Ishikawa (cell line): Measurements from ENCODE around the gene TENT4A.

ENCODE experiments used
- CEBPB ChIP-seq: IDR thresholded peaks from 2 replicates; pipeline ENCODE4 v1.6.1; 2012
- CREB1 ChIP-seq: IDR thresholded peaks from 2 replicates; pipeline ENCODE4 v1.6.1; 2012; ENCODE audit warnings: low read depth
- EGR1 ChIP-seq: IDR thresholded peaks from 2 replicates; pipeline ENCODE4 v1.6.1; 2012
- EP300 ChIP-seq: IDR thresholded peaks from 2 replicates; pipeline ENCODE4 v1.6.1; 2012; ENCODE audit warnings: borderline replicate concordance
- FOXM1 ChIP-seq: IDR thresholded peaks from 2 replicates; pipeline ENCODE4 v1.6.1; 2012; ENCODE audit warnings: low read depth, borderline replicate concordance
- NFIC ChIP-seq: IDR thresholded peaks from 2 replicates; pipeline ENCODE4 v1.6.1; 2012
- RAD21 ChIP-seq: IDR thresholded peaks from 2 replicates; pipeline ENCODE4 v1.6.1; 2012; ENCODE audit warnings: low read depth
- TAF1 ChIP-seq: IDR thresholded peaks from 2 replicates; pipeline ENCODE4 v1.6.1; 2012; ENCODE audit warnings: low read depth, mild to moderate bottlenecking
- TCF12 ChIP-seq: IDR thresholded peaks from 2 replicates; pipeline ENCODE4 v1.6.1; 2012; ENCODE audit warnings: low read depth
- TEAD4 ChIP-seq: IDR thresholded peaks from 2 replicates; pipeline ENCODE4 v1.6.1; 2012
- YY1 ChIP-seq: IDR thresholded peaks from 2 replicates; pipeline ENCODE4 v1.6.1; 2012; ENCODE audit warnings: low read depth
- ZBTB7A ChIP-seq: IDR thresholded peaks from 2 replicates; pipeline ENCODE4 v1.6.1; 2012; ENCODE audit warnings: low read depth
- TF ChIP-seq, protein P1 (sequence below): IDR thresholded peaks from 2 replicates; pipeline ENCODE4 v1.6.1; 2012
- TF ChIP-seq, protein P2 (sequence below): IDR thresholded peaks from 2 replicates; pipeline ENCODE4 v1.6.1; 2012; ENCODE audit warnings: low read depth, mild to moderate bottlenecking
- TF ChIP-seq, protein P3 (sequence below): IDR thresholded peaks from 2 replicates; pipeline ENCODE4 v1.6.1; 2012

The TENT4A gene

DNA sequence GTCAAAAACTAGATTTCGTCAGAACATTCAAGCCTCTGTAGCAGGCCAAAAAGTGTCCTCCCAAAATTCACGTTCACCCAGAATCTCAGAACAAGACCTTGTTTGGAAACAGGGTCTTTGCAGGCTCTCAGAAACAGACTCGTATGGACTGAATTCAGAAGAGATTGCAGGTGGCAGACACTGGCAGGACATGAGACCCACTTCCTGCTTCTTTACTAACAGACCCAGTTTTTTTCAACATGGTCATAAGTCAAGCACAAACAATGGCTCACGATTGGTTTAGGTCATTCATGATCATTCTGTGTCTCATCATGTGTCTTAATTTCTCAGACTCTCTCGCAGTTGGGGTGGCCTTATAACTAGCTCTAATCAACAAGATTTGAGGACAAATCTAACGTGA, 5.4 kb upstream of the TENT4A start:
- TF ChIP-seq FOXM1 (no peak), ZBTB7A (no peak), TAF1 (no peak), CREB1 (no peak), TCF12 (no peak), RAD21 (no peak), TEAD4 (no peak), YY1 (no peak), CEBPB (no peak), NFIC (no peak), EGR1 (no peak), EP300 (no peak)
- TF ChIP-seq, protein P1, sequence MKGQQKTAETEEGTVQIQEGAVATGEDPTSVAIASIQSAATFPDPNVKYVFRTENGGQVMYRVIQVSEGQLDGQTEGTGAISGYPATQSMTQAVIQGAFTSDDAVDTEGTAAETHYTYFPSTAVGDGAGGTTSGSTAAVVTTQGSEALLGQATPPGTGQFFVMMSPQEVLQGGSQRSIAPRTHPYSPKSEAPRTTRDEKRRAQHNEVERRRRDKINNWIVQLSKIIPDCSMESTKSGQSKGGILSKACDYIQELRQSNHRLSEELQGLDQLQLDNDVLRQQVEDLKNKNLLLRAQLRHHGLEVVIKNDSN, result no peak
- TF ChIP-seq, protein P2, sequence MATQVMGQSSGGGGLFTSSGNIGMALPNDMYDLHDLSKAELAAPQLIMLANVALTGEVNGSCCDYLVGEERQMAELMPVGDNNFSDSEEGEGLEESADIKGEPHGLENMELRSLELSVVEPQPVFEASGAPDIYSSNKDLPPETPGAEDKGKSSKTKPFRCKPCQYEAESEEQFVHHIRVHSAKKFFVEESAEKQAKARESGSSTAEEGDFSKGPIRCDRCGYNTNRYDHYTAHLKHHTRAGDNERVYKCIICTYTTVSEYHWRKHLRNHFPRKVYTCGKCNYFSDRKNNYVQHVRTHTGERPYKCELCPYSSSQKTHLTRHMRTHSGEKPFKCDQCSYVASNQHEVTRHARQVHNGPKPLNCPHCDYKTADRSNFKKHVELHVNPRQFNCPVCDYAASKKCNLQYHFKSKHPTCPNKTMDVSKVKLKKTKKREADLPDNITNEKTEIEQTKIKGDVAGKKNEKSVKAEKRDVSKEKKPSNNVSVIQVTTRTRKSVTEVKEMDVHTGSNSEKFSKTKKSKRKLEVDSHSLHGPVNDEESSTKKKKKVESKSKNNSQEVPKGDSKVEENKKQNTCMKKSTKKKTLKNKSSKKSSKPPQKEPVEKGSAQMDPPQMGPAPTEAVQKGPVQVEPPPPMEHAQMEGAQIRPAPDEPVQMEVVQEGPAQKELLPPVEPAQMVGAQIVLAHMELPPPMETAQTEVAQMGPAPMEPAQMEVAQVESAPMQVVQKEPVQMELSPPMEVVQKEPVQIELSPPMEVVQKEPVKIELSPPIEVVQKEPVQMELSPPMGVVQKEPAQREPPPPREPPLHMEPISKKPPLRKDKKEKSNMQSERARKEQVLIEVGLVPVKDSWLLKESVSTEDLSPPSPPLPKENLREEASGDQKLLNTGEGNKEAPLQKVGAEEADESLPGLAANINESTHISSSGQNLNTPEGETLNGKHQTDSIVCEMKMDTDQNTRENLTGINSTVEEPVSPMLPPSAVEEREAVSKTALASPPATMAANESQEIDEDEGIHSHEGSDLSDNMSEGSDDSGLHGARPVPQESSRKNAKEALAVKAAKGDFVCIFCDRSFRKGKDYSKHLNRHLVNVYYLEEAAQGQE, result no peak
- TF ChIP-seq, protein P3, sequence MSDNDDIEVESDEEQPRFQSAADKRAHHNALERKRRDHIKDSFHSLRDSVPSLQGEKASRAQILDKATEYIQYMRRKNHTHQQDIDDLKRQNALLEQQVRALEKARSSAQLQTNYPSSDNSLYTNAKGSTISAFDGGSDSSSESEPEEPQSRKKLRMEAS, result no peak

DNA sequence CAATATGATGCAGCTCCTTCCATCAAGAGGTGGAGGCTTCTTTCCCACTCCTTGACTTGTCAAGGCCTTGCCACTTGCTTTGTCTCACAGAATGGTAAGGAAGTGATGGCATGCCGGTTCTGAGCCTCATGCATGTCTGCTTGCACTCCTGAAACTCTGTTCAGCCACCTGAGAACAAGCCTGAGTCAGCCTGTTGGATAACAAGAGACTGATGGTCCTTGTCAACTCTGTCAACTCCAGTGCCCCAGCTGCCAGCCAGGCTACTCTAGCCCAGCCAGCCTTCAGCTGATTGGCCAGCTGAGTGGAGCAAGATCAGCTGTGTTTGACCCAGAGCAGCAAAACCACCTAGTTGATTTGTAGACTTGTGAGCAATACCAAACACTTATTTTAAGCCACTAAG, 4.4 kb upstream of the TENT4A start:
- TF ChIP-seq TEAD4 (no peak), CREB1 (no peak), YY1 (no peak), CEBPB (no peak), EP300 (no peak), ZBTB7A (no peak), TCF12 (no peak), TAF1 (no peak), RAD21 (no peak), FOXM1 (no peak), EGR1 (no peak), NFIC (no peak)
- TF ChIP-seq, protein P1, result no peak
- TF ChIP-seq, protein P3, result no peak
- TF ChIP-seq, protein P2, result no peak

DNA sequence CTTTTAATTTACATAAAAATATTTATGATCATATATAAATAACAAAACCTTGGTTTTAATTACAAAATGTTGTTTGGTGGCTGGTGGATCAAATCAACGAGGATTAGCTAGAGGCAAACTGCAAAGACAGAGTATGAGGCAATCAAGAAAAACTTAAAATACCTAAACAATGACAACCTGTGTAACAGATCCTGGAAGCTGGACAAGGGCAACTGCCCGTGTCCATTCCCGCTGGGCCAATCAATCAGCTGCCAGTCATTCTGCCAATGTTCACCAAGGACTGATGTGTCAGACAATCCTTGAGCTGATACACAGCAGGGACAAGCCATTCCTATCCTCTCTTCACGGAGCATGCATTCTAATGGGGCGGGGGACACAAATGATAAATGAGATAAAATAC, 3.2 kb upstream of the TENT4A start:
- TF ChIP-seq EGR1 (no peak), TCF12 (peak; percentile 92), YY1 (no peak), CREB1 (no peak; the same call in 1 of the 2 replicates), FOXM1 (peak; percentile 50; the same call in 1 of the 2 replicates), EP300 (peak; percentile 82), CEBPB (peak; percentile 95), NFIC (peak; percentile 98), TAF1 (no peak), TEAD4 (peak; percentile 86)
- TF ChIP-seq, protein P3, result peak; percentile 43; the same call in 1 of the 2 replicates

DNA sequence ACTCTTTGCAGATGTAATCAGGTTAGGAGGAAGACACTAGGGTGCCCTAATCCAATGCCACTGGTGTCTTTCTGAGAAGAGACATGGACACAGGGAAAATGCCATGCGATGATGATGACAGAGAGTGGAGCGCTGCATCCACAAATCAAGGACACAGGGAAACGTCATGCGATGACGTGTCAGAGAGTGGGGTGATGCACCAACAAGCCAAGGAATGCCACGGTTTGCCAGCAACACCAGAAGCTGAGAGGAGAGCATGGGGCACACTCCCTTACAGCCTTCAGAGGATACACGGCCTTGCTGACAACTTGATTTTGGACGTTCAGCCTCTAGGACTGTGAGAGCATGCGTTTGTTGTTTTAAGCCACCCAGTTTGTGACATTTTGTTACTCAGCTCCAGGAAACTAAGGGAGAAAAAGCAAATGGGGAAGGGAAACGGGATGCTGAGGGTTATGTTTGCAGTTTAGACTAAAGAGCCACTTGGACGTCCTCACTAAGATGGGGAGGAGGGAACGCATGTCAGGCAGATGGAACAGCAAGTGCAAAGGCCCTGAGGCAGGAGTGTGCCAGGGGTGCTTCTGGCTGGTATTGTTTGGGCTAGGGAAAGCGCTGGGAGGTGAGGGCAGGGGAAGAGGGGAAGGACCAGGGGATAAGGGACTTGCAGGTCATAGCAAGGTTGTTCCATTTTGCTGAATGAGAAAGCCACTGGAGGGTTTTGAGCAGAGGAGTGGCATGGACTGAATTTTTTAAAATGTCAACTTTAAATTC, 2.5 kb upstream of the TENT4A start:
- TF ChIP-seq ZBTB7A, result no peak
- TF ChIP-seq, protein P3, result no peak
- TF ChIP-seq EGR1, result no peak
- TF ChIP-seq TAF1, result no peak
- TF ChIP-seq, protein P1, result no peak
- TF ChIP-seq CREB1, result no peak
- TF ChIP-seq YY1, result no peak
- no peak for TF ChIP-seq FOXM1
